ENCODE measurements around the gene HCFC1. TPM values are rescaled to one million over a fixed set of nuclear protein-coding genes. Genes with fewer than 3 reads are reported as not detected.

Gene HCFC1
- total and polyA plus RNA-seq, 9 of the 15 experiments (the other 6 are each of a cell fraction or from before 2014, with no cell fraction given), result 2.8 to 133 (median 17.1) TPM

GRCh38 chrX:153971124-153971449 is 531 bp downstream of the HCFC1 start (continued):
- TF ChIP-seq YY1 (IDR thresholded peaks at IDR 0.05; ENCODE audit: borderline replicate concordance in 1 of 3, control insufficient read depth in 1 of 3, extremely low read depth in 1 of 3, insufficient read depth in 3 of 3, insufficient read length in 1 of 3, insufficient replicate concordance in 2 of 3, low read depth in 1 of 3, low read length in 2 of 3), result peak; percentile 85 to 93 (median 90)
- TF ChIP-seq HCFC1 (IDR thresholded peaks at IDR 0.05; ENCODE audit: low read depth, low read length), result peak; percentile 70
- TF ChIP-seq ZBTB40 (IDR thresholded peaks at IDR 0.05), result peak; percentile 95
- no peak for TF ChIP-seq ZBTB40 (CRISPR knock-in tag; IDR thresholded peaks at IDR 0.05)
- peak; percentile 49; the same call in 1 of the 2 replicates for TF ChIP-seq PHF8 (IDR thresholded peaks at IDR 0.05; ENCODE audit: borderline replicate concordance, low read length)
- peak; percentile 60 for TF ChIP-seq SUPT5H (IDR thresholded peaks at IDR 0.05)
- TF ChIP-seq ZBTB7A (IDR thresholded peaks at IDR 0.05; ENCODE audit: borderline replicate concordance, control insufficient read depth, low read depth, low read length), result peak; percentile 40; the same call in 1 of the 2 replicates
- TF ChIP-seq MCM5 (IDR thresholded peaks at IDR 0.05; ENCODE audit: low read depth), result no peak
- peak; percentile 46 for TF ChIP-seq MYC (IDR thresholded peaks at IDR 0.05; ENCODE audit: low read depth, low read length)
- TF ChIP-seq MYC (CRISPR knock-in tag; IDR thresholded peaks at IDR 0.05; ENCODE audit: borderline replicate concordance, low read depth), result no peak
- TF ChIP-seq, protein P1, sequence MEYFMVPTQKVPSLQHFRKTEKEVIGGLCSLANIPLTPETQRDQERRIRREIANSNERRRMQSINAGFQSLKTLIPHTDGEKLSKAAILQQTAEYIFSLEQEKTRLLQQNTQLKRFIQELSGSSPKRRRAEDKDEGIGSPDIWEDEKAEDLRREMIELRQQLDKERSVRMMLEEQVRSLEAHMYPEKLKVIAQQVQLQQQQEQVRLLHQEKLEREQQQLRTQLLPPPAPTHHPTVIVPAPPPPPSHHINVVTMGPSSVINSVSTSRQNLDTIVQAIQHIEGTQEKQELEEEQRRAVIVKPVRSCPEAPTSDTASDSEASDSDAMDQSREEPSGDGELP (CRISPR knock-in tag; IDR thresholded peaks at IDR 0.05; ENCODE audit: borderline replicate concordance), result 0 out of 2 replicates have a peak, but pooled peaks have one; percentile 27
- peak; percentile 78; the same call in 1 of the 2 replicates for TF ChIP-seq CBFB (CRISPR knock-in tag; IDR thresholded peaks at IDR 0.05)
- peak in 1 of 2 experiments; percentile 4; a peak in 1 of 4 replicates for TF ChIP-seq SIN3A (IDR thresholded peaks at IDR 0.05; ENCODE audit: borderline replicate concordance in 2 of 2, control insufficient read depth in 1 of 2, low read depth in 2 of 2, low read length in 2 of 2)
- no peak for TF ChIP-seq SPI1 (IDR thresholded peaks at IDR 0.05; ENCODE audit: borderline replicate concordance, low read depth, low read length)
- peak; percentile 37 for TF ChIP-seq TBP (optimal IDR thresholded peaks at IDR 0.05; ENCODE audit: low read depth, low read length)
- TF ChIP-seq ZNF431 (CRISPR knock-in tag; IDR thresholded peaks at IDR 0.05), result 0 out of 2 replicates have a peak, but pooled peaks have one; percentile 16
- TF ChIP-seq MTA1 (IDR thresholded peaks at IDR 0.05; ENCODE audit: borderline replicate concordance), result no peak
- peak; percentile 78 for TF ChIP-seq HMGN3 (IDR thresholded peaks at IDR 0.05; ENCODE audit: borderline replicate concordance, extremely low read depth, insufficient read length, low read depth, low read length)
- no peak for TF ChIP-seq CHD2 (IDR thresholded peaks at IDR 0.05; ENCODE audit: low read depth, low read length)
